Activated naive CD4-positive, alpha-beta T cell treated with anti-CD3 and anti-CD28 coated beads for 36 hours (primary cell): ENCODE results near the gene HNRNPH1. TPM values are rescaled to one million over a fixed set of nuclear protein-coding genes. Genes with fewer than 3 reads are reported as not detected.

ENCODE experiments used
- CTCF ChIA-PET: fragments of 350-600 bp; sonication (Branson Sonifier 250); formaldehyde crosslinking; loops from one replicate; lab custom pipeline; 2021; ENCODE audit warnings: antibody characterized with exemption; lab: Charles Lee
- DNase-seq: peaks from one replicate; pipeline ENCODE4 v3.0.0-alpha.2; 2020
- H3K27ac Mint-ChIP-seq: one replicate; pipeline ENCODE4 v1.8.0; 2021; ENCODE audit warnings: mild to moderate bottlenecking, mixed read lengths
- H3K27me3 Mint-ChIP-seq: one replicate; pipeline ENCODE4 v1.8.0; 2021; ENCODE audit warnings: low read depth, mixed read lengths
- H3K36me3 Mint-ChIP-seq: one replicate; pipeline ENCODE4 v1.8.0; 2021; ENCODE audit warnings: low read depth, mixed read lengths
- H3K4me1 Mint-ChIP-seq: one replicate; pipeline ENCODE4 v1.8.0; 2021; ENCODE audit warnings: low read depth, mixed read lengths
- H3K4me3 Mint-ChIP-seq: one replicate; pipeline ENCODE4 v1.8.0; 2021; ENCODE audit warnings: mild to moderate bottlenecking, moderate library complexity, mixed read lengths
- H3K9me3 Mint-ChIP-seq: one replicate; pipeline ENCODE4 v1.8.0; 2021; ENCODE audit warnings: mixed read lengths
- intact Hi-C: fragments of 100-400 bp; cut with micrococcal nuclease; formaldehyde crosslinking; loops from one replicate; pipeline ENCODE4 v1.15.1; 2023
- total RNA-seq, 2 experiments: library from RNA; stranded (reverse); gene quantifications; one replicate each; pipeline ENCODE4 v1.2.3, GENCODE V29; 2021

HNRNPH1 gene
- total RNA-seq, 2 experiments from 2014 or later = 708 to 713 TPM

DNA sequence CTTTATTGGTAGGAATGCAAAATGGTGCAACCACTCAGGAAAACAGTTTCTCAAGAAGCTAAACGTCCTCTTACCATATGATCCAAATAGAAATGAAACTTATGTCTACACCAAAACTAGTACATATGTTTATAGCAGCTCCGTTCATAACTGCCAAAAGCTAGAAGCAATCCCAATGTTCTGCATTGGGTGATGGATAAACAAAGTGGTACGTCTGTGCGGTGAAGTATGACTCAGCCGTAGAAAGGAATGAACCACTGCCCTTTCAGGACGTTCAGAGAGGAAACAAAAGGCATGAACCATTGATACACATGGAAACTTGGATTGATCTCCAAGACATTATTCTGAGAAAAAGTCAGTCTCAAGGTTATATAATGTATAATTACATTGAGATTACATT is 27.6 kb downstream of the HNRNPH1 start:
- Mint-ChIP-seq H3K27ac (no peak overlapping the region), H3K27me3 (no peaks in the 10 kb centered on the region)

DNA sequence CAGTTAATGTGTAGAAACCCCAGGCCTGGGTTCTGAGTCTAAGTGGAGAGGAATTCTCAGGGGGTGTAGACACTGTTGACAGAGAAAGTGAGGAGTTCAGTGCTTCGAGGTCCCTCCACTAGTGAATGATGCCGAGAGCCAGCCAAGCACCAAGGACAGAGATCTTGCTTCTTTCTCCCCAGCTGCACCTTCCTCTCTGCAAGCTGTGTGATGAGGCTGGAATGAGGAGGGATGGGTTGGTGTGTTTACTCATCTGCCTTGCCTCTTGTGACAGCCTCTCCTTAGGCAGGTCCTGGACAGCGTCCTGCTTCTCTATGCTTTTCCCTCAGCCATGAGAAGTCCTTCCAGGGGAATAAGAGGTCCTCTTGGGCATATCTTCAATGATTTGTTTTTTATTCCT is 35.3 kb downstream of the HNRNPH1 start:
- Mint-ChIP-seq H3K4me3 (no peak overlapping the region), H3K36me3 (peaks cover 32% of the 10 kb centered on the region), H3K9me3 (no peaks in the 10 kb centered on the region), H3K4me1 (no peaks in the 10 kb centered on the region), H3K27ac (no peak overlapping the region), H3K27me3 (no peaks in the 10 kb centered on the region)
- CTCF ChIA-PET = no interaction called here
- no peak for DNase-seq
- intact Hi-C loops = no loop called here

More for the DNA sequence above, 27.6 kb downstream of the HNRNPH1 start:
- intact Hi-C loops = no loop called here
- no peaks in the 10 kb centered on the region for H3K9me3 Mint-ChIP-seq
- H3K36me3 Mint-ChIP-seq = peaks cover 37% of the 10 kb centered on the region
- DNase-seq = no peak
- CTCF ChIA-PET = interaction anchor here (0.6 kb wide), 1 partner anchor 220 kb away, joined by 4 read pairs; no protein-coding TSS in a partner anchor
- no peaks in the 10 kb centered on the region for H3K4me1 Mint-ChIP-seq
- no peak overlapping the region for H3K4me3 Mint-ChIP-seq

DNA sequence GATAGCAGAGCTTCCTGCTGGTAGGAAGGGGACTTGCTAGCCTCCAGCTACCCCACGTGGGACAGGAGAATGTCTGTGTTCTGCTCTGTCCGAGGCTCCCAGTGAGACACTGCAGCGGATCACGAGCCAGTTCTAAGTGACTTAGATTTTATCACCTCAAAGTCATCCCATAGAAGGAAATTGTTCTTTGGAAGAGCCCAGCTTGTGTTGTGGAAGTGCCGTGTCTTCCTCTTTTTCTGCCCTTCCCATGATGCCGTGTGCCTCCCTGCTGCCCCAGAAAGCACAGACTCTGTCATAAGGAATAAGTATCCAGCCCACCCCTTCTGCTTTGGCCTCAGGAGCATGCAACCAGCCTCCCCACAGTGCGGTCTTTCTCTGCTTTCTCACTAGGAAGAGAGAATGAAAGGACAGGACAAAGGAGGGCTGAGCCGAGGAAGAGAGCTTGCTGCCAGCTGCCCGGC is 37.5 kb downstream of the HNRNPH1 start:
- intact Hi-C loops = no loop called here
- CTCF ChIA-PET = no interaction called here
- Mint-ChIP-seq H3K4me1 (no peaks in the 10 kb centered on the region), H3K4me3 (no peak overlapping the region), H3K27ac (no peak overlapping the region), H3K27me3 (no peaks in the 10 kb centered on the region), H3K9me3 (no peaks in the 10 kb centered on the region), H3K36me3 (peaks cover 28% of the 10 kb centered on the region)
- no peak for DNase-seq

DNA sequence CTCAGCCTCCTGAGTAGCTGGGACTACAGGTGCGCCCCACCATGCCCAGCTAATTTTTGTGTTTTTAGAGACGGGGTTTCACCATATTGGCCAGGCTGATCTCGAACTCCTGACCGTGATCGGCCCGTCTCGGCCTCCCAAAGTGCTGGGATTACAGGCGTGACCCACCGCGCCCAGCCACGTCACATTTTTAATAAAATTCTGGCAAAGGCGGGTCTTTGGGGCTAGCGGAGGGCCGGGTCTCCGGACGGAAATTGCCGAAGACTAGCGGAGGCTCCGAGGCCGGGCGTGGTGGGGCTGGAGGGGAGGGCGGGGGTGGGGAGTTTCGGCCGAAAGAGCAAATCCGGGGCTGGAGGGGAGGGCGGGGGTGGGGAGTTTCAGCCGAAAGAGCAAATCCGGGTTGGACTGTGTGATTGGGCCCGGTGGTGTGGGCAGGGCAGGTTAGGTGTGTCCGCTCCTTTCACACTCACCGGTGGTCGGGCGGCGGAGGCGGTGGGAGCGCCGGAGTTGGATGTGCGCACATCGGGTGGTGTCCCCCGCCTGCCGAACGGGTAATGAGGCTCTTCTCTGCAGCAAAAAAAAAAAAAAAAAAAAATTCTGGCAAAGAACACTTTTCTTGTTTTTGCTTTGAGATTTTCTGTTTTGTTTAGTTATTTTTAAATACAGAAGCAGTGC is 46.0 kb downstream of the HNRNPH1 start:
- no peaks in the 10 kb centered on the region for H3K27me3 Mint-ChIP-seq
- no peaks in the 10 kb centered on the region for H3K4me1 Mint-ChIP-seq
- H3K27ac Mint-ChIP-seq = no peak overlapping the region
- intact Hi-C loops = no loop called here
- no peaks in the 10 kb centered on the region for H3K9me3 Mint-ChIP-seq
- H3K36me3 Mint-ChIP-seq = peaks cover 20% of the 10 kb centered on the region
- H3K4me3 Mint-ChIP-seq = no peak overlapping the region
- CTCF ChIA-PET = no interaction called here
- no peak for DNase-seq

DNA sequence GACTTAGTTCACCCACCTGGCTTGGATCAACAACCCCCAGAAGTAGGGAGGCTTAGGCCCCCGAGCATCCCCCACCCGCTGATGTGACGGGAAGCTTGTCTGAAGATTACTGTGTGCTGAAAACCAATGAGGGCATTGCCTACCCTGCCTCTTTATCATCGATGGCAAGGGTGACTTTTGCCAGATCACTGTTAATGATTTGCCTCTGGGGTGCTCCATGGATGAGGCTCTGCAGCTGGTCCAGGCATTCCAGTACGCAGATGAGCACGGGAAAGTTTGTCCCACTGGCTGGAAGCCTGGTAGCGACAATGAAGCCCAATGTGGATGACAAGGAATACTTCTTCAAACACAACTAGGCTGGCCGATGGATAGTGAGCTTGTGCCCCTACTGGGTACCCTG is 51.1 kb downstream of the HNRNPH1 start:
- Mint-ChIP-seq H3K36me3 (peaks cover 22% of the 10 kb centered on the region), H3K27ac (no peak overlapping the region), H3K4me1 (no peaks in the 10 kb centered on the region), H3K9me3 (no peaks in the 10 kb centered on the region), H3K4me3 (no peak overlapping the region), H3K27me3 (no peaks in the 10 kb centered on the region)
- no peak for DNase-seq
- intact Hi-C loops = no loop called here
- CTCF ChIA-PET = no interaction called here

DNA sequence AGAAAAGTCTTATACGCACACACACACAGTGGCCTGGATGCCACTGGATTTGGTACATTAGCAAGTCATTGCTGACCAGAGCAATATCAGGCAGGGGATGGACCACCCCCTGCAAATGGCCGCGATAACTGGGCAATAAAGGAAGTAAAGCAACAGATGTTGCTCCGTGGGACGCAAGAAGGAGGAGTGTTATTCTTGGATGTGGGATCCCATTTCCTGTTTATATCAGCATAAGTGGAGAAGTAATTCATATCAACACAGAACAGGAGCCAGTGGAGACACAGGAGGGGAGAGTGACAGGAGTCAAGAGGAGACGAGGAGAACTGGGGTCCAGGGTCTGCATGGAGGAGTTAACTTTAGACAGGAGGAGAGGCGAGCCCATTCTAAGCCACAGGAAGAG is 54.8 kb downstream of the HNRNPH1 start:
- Mint-ChIP-seq H3K27ac (peak overlapping the region; percentile 31), H3K4me1 (no peaks in the 10 kb centered on the region)

DNA sequence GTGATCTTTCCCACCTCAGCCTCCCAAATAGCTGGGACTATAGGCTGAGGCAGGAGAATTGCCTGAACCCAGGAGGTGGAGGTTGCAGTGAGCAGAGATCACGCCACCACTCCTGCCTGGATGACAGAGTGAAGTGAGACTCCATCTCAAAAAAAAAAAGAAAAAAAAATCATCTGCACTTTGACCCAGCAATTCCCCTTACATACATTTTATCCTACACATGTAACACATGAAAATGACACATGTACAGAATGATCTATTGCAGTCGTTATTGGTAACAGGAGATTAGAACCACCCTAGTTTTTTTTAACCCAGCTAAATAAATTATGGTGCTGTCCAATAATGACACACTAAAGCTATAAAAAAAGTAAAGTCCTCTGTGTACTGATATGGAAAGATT is 58.9 kb downstream of the HNRNPH1 start:
- H3K36me3 Mint-ChIP-seq = peaks cover 35% of the 10 kb centered on the region

More for the DNA sequence above, 54.8 kb downstream of the HNRNPH1 start:
- Mint-ChIP-seq H3K36me3 (peaks cover 26% of the 10 kb centered on the region), H3K27me3 (no peaks in the 10 kb centered on the region), H3K4me3 (no peak overlapping the region), H3K9me3 (no peaks in the 10 kb centered on the region)
- intact Hi-C loops = no loop called here
- DNase-seq = no peak
- CTCF ChIA-PET = no interaction called here

More for the DNA sequence above, 58.9 kb downstream of the HNRNPH1 start:
- no peak overlapping the region for H3K4me3 Mint-ChIP-seq
- H3K27ac Mint-ChIP-seq = no peak overlapping the region
- CTCF ChIA-PET = no interaction called here
- no peaks in the 10 kb centered on the region for H3K9me3 Mint-ChIP-seq
- DNase-seq = no peak
- H3K4me1 Mint-ChIP-seq = peaks cover 2% of the 10 kb centered on the region
- intact Hi-C loops = no loop called here
- H3K27me3 Mint-ChIP-seq = no peaks in the 10 kb centered on the region

Other genes with a start within 250 kb of the HNRNPH1 start
- gene RUFY1, start 73.1 kb downstream of the HNRNPH1 start, total RNA-seq = 10 to 100 TPM; 27.8 to 31.0 TPM
- gene CBY3, start 57.4 kb upstream of the HNRNPH1 start, total RNA-seq = not detected
- gene CANX, start 75.3 kb upstream of the HNRNPH1 start, total RNA-seq = 100 to 1,000 TPM; 398 to 455 TPM
- 10 to 100 TPM; 20.7 TPM for gene MAML1, start 109.2 kb upstream of the HNRNPH1 start, total RNA-seq
- gene LTC4S, start 170.3 kb upstream of the HNRNPH1 start, total RNA-seq = under 1 TPM in 1 of 2 experiments, not detected in 1; 0.79 TPM
- 10 to 100 TPM; 57.7 to 59.9 TPM for gene MGAT4B, start 183.2 kb upstream of the HNRNPH1 start, total RNA-seq
- 100 to 1,000 TPM; 109 to 114 TPM for gene SQSTM1, start 197.2 kb upstream of the HNRNPH1 start, total RNA-seq
- 10 to 100 TPM; 16.2 to 16.3 TPM for gene MRNIP, start 235.1 kb upstream of the HNRNPH1 start, total RNA-seq